Measurements from ENCODE around the gene ADARB2. TPM values are rescaled to one million over a fixed set of nuclear protein-coding genes. Genes with fewer than 3 reads are reported as not detected.

The ADARB2 gene
- total RNA-seq, 6 donors from 2014 or later: 0.69 to 5.2 (median 1.8) TPM

GRCh38 chr10:1488970-1489548, 248.3 kb downstream of the ADARB2 start:
- 80 to 87% methylated on average over 18 to 20 of the region's 20 CpGs for WGBS, 2 donors
- Histone ChIP-seq H3K9me3 (no peaks in the 10 kb centered on the region), H3K27me3 (no peaks in the 10 kb centered on the region), H3K27ac (no peak overlapping the region), H3K4me1 (no peaks in the 10 kb centered on the region), H3K4me3 (no peak overlapping the region), H3K36me3 (no peaks in the 10 kb centered on the region)
- TF ChIP-seq POLR2AphosphoS5 (IDR thresholded peaks at IDR 0.05) (no peak), POLR2A (IDR thresholded peaks at IDR 0.05) (no peak), EP300 (IDR thresholded peaks at IDR 0.05) (no peak), CTCF (IDR thresholded peaks at IDR 0.05) (no peak)
- ATAC-seq (ENCODE audit: low FRiP score in 2 of 2) (no peak), DNase-seq (peak in 1 of 2 donors; percentile 73)

GRCh38 chr10:1486841-1487687, 250.3 kb downstream of the ADARB2 start:
- H3K4me3 ChIP-seq: no peak overlapping the region
- no peaks in the 10 kb centered on the region for H3K4me1 ChIP-seq
- no peaks in the 10 kb centered on the region for H3K27me3 ChIP-seq
- no peak for TF ChIP-seq POLR2A (IDR thresholded peaks at IDR 0.05)
- TF ChIP-seq POLR2AphosphoS5 (IDR thresholded peaks at IDR 0.05): no peak
- no peak for TF ChIP-seq EP300 (IDR thresholded peaks at IDR 0.05)
- TF ChIP-seq CTCF (IDR thresholded peaks at IDR 0.05): no peak
- DNase-seq (peak in 1 of 2 donors; percentile 25), ATAC-seq (ENCODE audit: low FRiP score in 2 of 2) (no peak)
- H3K27ac ChIP-seq: no peak overlapping the region
- 79 to 89% methylated on average over 14 of the region's 14 CpGs for WGBS, 2 donors
- no peaks in the 10 kb centered on the region for H3K36me3 ChIP-seq
- no peaks in the 10 kb centered on the region for H3K9me3 ChIP-seq

GRCh38 chr10:1485357-1485756, 252.0 kb downstream of the ADARB2 start:
- no peaks in the 10 kb centered on the region for H3K36me3 ChIP-seq
- no peaks in the 10 kb centered on the region for H3K4me1 ChIP-seq
- TF ChIP-seq POLR2AphosphoS5 (IDR thresholded peaks at IDR 0.05): no peak
- ATAC-seq (ENCODE audit: low FRiP score in 2 of 2) (no peak), DNase-seq (peak in 1 of 2 donors; percentile 24)
- H3K4me3 ChIP-seq: no peak overlapping the region
- H3K9me3 ChIP-seq: no peaks in the 10 kb centered on the region
- 93 to 94% methylated on average over 11 to 12 of the region's 12 CpGs for WGBS, 2 donors
- no peaks in the 10 kb centered on the region for H3K27me3 ChIP-seq
- H3K27ac ChIP-seq: no peak overlapping the region

- Histone ChIP-seq H3K36me3 (no peaks in the 10 kb centered on the region), H3K4me3 (no peak overlapping the region), H3K27me3 (no peaks in the 10 kb centered on the region), H3K27ac (no peak overlapping the region), H3K9me3 (no peaks in the 10 kb centered on the region), H3K4me1 (no peaks in the 10 kb centered on the region)
- 47 to 64% methylated on average over 7 of the region's 7 CpGs for WGBS, 2 donors
- TF ChIP-seq POLR2A (IDR thresholded peaks at IDR 0.05) (no peak), EP300 (IDR thresholded peaks at IDR 0.05) (no peak), POLR2AphosphoS5 (IDR thresholded peaks at IDR 0.05) (no peak), CTCF (IDR thresholded peaks at IDR 0.05) (no peak)
- ATAC-seq (ENCODE audit: low FRiP score in 2 of 2) (no peak), DNase-seq (no peak)
Observed at GRCh38 chr10:1483826-1484225, 253.5 kb downstream of the ADARB2 start.

GRCh38 chr10:1483246-1483645, 254.1 kb downstream of the ADARB2 start:
- no peaks in the 10 kb centered on the region for H3K9me3 ChIP-seq
- no peak overlapping the region for H3K27ac ChIP-seq
- H3K4me1 ChIP-seq: no peaks in the 10 kb centered on the region
- ATAC-seq (ENCODE audit: low FRiP score in 2 of 2): no peak
- no peaks in the 10 kb centered on the region for H3K36me3 ChIP-seq
- WGBS, 2 donors: 62 to 66% methylated on average over 10 of the region's 10 CpGs
- H3K4me3 ChIP-seq: no peak overlapping the region
- TF ChIP-seq POLR2A (IDR thresholded peaks at IDR 0.05) (no peak), CTCF (IDR thresholded peaks at IDR 0.05) (no peak), POLR2AphosphoS5 (IDR thresholded peaks at IDR 0.05) (no peak), EP300 (IDR thresholded peaks at IDR 0.05) (no peak)
- H3K27me3 ChIP-seq: no peaks in the 10 kb centered on the region
- no peak for DNase-seq
